ENCODE data around the gene ADCY2. TPM values are rescaled to one million over a fixed set of nuclear protein-coding genes. Genes with fewer than 3 reads are reported as not detected.
A peak's percentile ranks its signal among the peaks of the same experiment; 100 is the strongest.

Gene ADCY2
- total and polyA plus RNA-seq, 2 of the 13 experiments (the other 11 are each of a cell fraction or from before 2014, with no cell fraction given), result not detected

DNA sequence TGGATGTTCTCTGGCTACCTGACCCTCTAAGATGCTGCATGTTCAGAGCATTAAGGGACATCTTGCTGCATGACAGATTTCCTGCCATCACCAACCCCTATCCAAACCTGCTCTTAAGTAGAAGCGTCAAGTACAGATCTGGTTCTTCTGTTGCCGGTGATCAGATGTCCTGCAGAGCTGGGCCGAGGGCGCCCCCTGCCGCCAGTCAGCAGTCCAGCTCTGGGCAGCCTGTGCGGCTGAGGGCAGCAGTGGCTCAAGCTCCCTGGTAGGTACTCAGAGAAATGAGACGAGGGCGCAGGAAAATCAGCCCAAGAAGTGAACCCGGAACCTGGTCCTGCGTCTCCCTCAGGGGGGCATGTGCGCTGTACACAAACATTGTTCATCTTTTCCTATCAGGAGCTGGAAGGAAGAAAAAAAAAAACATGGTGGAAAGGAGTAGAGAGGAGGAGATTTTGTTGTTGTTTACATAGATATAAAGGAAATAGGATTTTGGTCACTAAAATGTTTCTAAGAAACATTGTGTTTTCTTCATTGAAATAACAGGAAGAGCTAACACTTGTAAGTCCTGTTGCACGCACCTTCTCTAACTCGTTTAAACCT is 359.2 kb downstream of the ADCY2 start (continued):
- TF ChIP-seq, protein P1, sequence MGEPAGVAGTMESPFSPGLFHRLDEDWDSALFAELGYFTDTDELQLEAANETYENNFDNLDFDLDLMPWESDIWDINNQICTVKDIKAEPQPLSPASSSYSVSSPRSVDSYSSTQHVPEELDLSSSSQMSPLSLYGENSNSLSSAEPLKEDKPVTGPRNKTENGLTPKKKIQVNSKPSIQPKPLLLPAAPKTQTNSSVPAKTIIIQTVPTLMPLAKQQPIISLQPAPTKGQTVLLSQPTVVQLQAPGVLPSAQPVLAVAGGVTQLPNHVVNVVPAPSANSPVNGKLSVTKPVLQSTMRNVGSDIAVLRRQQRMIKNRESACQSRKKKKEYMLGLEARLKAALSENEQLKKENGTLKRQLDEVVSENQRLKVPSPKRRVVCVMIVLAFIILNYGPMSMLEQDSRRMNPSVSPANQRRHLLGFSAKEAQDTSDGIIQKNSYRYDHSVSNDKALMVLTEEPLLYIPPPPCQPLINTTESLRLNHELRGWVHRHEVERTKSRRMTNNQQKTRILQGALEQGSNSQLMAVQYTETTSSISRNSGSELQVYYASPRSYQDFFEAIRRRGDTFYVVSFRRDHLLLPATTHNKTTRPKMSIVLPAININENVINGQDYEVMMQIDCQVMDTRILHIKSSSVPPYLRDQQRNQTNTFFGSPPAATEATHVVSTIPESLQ (CRISPR knock-in tag; conservative IDR thresholded peaks at IDR 0.05), result no peak
- TF ChIP-seq ZNF383 (CRISPR knock-in tag; IDR thresholded peaks at IDR 0.05; ENCODE audit: borderline replicate concordance) (no peak), ZNF891 (CRISPR knock-in tag; IDR thresholded peaks at IDR 0.05) (no peak), ZNF468 (CRISPR knock-in tag; IDR thresholded peaks at IDR 0.05) (no peak), AGO2 (optimal IDR thresholded peaks at IDR 0.05; ENCODE audit: low read depth, low read length) (no peak), SMC3 (IDR thresholded peaks at IDR 0.05; ENCODE audit: low read length) (peak; percentile 16; the same call in 1 of the 2 replicates), XRCC5 (optimal IDR thresholded peaks at IDR 0.05; ENCODE audit: low read length) (peak; percentile 75), ZNF446 (CRISPR knock-in tag; IDR thresholded peaks at IDR 0.05) (no peak)
- TF ChIP-seq, protein P2, sequence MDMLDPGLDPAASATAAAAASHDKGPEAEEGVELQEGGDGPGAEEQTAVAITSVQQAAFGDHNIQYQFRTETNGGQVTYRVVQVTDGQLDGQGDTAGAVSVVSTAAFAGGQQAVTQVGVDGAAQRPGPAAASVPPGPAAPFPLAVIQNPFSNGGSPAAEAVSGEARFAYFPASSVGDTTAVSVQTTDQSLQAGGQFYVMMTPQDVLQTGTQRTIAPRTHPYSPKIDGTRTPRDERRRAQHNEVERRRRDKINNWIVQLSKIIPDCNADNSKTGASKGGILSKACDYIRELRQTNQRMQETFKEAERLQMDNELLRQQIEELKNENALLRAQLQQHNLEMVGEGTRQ (IDR thresholded peaks at IDR 0.05; ENCODE audit: low read depth, low read length), result no peak
- TF ChIP-seq, protein P2 (CRISPR knock-in tag; IDR thresholded peaks at IDR 0.05; ENCODE audit: borderline replicate concordance), result no peak
- TF ChIP-seq, protein P3, sequence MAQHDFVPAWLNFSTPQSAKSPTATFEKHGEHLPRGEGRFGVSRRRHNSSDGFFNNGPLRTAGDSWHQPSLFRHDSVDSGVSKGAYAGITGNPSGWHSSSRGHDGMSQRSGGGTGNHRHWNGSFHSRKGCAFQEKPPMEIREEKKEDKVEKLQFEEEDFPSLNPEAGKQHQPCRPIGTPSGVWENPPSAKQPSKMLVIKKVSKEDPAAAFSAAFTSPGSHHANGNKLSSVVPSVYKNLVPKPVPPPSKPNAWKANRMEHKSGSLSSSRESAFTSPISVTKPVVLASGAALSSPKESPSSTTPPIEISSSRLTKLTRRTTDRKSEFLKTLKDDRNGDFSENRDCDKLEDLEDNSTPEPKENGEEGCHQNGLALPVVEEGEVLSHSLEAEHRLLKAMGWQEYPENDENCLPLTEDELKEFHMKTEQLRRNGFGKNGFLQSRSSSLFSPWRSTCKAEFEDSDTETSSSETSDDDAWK (CRISPR knock-in tag; IDR thresholded peaks at IDR 0.05), result no peak
- TF ChIP-seq, protein P4, sequence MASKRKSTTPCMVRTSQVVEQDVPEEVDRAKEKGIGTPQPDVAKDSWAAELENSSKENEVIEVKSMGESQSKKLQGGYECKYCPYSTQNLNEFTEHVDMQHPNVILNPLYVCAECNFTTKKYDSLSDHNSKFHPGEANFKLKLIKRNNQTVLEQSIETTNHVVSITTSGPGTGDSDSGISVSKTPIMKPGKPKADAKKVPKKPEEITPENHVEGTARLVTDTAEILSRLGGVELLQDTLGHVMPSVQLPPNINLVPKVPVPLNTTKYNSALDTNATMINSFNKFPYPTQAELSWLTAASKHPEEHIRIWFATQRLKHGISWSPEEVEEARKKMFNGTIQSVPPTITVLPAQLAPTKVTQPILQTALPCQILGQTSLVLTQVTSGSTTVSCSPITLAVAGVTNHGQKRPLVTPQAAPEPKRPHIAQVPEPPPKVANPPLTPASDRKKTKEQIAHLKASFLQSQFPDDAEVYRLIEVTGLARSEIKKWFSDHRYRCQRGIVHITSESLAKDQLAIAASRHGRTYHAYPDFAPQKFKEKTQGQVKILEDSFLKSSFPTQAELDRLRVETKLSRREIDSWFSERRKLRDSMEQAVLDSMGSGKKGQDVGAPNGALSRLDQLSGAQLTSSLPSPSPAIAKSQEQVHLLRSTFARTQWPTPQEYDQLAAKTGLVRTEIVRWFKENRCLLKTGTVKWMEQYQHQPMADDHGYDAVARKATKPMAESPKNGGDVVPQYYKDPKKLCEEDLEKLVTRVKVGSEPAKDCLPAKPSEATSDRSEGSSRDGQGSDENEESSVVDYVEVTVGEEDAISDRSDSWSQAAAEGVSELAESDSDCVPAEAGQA (IDR thresholded peaks at IDR 0.05; ENCODE audit: low read depth), result no peak
- TF ChIP-seq, protein P4 (CRISPR knock-in tag; IDR thresholded peaks at IDR 0.05; ENCODE audit: borderline replicate concordance), result no peak
- TF ChIP-seq, protein P5, sequence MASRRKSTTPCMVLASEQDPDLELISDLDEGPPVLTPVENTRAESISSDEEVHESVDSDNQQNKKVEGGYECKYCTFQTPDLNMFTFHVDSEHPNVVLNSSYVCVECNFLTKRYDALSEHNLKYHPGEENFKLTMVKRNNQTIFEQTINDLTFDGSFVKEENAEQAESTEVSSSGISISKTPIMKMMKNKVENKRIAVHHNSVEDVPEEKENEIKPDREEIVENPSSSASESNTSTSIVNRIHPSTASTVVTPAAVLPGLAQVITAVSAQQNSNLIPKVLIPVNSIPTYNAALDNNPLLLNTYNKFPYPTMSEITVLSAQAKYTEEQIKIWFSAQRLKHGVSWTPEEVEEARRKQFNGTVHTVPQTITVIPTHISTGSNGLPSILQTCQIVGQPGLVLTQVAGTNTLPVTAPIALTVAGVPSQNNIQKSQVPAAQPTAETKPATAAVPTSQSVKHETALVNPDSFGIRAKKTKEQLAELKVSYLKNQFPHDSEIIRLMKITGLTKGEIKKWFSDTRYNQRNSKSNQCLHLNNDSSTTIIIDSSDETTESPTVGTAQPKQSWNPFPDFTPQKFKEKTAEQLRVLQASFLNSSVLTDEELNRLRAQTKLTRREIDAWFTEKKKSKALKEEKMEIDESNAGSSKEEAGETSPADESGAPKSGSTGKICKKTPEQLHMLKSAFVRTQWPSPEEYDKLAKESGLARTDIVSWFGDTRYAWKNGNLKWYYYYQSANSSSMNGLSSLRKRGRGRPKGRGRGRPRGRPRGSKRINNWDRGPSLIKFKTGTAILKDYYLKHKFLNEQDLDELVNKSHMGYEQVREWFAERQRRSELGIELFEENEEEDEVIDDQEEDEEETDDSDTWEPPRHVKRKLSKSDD (CRISPR knock-in tag; IDR thresholded peaks at IDR 0.05; ENCODE audit: low read depth), result no peak
